ENCODE measurements around the gene NTSR1.
A peak's percentile ranks its signal among the peaks of the same experiment; 100 is the strongest.

NTSR1 gene

DNA sequence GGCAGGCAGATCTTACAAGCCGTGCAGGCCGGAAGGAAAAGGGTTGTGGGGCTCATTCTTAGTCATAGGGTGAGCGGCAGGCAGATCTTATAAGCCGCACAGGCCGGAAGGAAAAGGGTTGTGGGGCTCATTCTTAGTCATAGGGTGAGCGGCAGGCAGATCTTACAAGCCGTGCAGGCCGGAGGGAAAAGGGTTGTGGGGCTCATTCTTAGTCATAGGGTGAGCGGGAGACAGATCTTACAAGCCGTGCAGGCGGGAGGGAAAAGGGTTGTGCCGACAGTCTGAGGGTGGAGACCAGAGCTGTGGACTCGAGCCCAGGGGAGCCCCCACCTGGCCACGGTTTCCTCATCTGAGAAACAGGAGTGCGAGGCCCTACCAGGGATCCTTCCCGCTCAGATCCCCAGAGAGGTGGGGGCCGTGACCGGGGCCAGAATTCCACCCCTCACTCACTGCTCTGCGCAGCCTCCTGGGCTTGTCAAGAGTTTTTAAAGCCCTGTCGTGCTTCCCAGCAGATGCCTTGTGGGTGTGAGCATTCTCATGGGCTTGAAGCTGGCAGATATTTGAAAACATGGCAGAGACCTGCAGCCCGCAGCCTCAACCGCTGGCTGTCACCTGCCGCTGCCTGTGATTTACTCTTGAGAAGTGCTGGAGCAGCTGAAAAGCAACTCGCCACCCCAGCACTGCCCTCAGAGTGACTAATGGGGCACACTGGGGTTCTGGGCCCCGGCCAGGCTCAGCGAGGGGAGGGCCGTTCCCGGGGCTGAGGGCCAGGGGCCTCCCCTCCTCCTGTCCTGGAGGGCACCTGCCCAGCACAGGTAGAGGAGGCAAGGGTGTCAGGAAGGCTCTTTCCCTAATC, 31.9 kb downstream of the NTSR1 start:
- peak; percentile 73 for DNase-seq (ENCODE audit: low spot score)

DNA sequence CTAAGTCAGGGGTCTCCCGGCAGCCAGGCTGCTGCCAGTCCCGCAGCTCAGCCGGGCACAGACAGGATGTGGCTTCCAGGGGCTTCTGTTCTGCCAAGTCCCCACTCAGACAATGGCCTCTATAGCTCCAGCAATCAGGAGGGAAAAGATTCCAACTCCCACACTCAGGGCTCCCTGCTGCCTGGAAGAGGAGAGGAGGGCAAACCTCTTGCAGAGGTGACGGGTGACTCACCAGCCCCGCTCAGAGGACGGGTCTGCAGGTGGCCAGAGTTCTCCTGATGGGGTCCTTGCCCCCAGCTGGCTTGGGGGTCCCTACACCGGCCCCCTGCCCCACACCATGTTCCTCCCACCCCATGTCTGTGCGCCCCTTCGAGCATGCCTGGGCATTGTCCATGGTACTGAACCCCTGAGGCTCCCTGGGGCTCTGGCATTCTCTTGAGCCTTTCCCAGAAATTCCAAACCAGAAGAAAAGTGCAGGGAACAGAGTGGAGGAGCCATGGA, 32.6 kb downstream of the NTSR1 start:
- DNase-seq (ENCODE audit: low spot score), result no peak

DNA sequence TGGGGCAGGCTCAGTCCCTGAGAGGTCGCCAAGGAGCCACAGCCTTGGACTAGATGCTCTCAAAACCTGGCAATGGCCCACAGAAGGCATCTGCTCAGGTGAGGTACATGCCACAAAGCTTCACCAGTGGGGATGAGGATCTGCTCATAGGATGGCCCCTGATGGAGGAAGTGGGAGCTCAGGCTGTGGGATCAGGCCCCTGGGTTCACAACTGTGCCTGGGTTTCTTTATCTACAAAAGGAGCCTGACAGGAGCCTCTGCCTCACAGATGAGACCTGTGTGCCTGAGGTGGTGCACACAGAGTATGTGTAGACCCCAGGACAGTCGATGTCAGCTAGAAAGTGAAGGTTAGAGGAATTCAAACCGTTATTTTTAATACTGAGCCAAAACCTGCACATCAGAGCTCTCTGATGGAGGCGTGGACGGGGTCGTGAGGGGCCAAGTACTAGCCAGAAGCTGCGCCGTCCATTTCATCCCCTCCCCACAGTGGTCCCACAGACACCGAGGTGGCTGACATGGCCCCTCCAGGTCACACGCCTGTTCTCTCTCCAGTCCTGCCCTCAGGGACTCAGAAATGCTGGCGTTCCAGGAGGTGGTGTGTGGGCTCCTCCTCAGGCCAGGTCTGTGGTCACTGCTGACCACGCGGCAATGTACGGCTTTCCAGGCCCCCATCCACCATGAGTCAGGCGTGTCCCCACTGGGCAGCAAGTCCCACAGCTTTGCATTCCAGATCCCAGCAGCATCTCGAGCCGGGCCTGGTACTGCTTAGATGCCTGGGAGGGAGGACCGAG, 33.3 kb downstream of the NTSR1 start:
- no peak for DNase-seq (ENCODE audit: low spot score)

DNA sequence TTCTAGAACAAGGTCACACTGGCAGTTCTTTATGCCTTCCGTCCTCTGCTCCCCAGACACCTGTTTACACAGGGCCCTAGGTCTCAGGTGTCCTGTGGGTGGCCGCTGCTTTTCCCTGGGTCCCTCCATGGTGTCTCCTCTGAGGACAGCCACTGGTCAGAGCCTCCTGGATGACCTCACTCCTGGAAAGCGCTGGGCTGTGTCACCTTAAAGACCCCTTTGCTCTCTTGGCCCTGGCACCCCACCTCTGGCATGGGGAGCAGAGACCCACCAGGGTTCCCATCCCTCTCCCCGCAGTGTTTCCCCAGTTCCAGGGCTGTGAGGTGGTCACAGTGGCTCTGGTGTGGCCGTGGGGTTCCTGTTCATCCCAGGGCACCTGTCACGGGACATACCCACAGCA, 33.9 kb downstream of the NTSR1 start:
- DNase-seq (ENCODE audit: low spot score), result no peak

DNA sequence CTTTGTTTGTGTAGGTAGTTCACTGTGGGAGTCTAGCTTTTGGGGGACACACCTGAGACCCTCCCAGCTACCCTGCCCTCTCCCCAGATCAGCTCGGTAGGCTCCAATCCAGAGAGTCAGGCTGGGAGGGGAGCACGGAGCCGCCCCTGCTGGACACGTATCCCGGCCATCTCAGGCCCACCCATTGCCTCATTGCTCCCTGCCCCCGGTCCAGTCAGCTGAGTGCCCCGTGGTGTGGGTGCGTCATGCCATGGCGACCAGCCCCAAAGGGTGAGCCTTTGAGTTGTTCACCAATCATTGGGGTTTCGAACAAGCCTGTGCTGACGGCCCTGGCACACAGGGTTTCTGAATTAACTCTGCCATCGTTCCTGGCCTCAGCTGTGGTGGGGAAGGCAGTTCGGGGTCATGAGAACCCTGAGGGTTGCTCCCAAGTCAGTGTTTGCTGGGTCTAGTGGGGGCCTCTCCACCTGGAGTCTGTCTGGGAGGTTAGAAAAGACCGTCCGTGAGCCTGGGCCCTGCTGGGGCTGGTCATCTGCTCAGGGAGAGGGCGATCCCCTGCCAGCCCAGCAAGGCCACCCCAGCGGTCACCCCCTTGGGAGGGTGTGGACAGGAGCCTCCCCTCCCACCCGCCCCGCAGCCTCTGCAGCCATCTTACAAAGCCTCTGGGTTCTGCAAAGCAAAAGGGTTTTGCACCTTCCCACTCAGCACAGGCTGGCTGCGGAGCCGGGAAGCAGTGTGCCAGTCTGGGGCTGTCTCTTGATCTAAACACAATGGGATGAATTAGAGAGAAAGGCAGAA, 34.5 kb downstream of the NTSR1 start:
- DNase-seq (ENCODE audit: low spot score), result no peak

DNA sequence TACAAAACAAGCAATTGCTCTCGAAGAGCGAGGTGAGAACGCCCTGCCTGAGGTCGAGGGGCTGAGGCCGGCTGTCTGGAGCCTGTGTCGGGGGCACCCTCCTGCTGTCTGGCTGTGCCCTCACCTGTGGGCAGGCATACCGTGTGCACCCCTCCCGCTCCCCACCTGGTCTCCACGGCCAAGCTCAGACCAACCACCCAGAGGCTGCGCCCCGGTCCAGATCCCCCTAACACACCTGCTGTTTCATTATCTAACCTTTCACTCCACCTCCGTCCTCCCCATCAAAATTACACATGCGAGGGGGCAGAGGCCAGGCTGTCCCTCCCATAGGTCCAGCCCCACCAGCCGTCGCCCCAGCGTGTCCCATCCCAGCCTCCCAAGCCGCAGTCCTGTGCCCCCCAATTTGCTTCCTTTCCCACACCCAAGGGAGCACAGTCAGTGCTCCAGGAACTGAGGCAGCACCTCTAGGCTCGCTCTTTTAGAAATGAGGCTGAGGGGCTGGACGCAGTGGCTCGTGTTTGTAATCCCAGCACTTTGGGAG, 35.2 kb downstream of the NTSR1 start:
- DNase-seq (ENCODE audit: low spot score), result no peak

DNA sequence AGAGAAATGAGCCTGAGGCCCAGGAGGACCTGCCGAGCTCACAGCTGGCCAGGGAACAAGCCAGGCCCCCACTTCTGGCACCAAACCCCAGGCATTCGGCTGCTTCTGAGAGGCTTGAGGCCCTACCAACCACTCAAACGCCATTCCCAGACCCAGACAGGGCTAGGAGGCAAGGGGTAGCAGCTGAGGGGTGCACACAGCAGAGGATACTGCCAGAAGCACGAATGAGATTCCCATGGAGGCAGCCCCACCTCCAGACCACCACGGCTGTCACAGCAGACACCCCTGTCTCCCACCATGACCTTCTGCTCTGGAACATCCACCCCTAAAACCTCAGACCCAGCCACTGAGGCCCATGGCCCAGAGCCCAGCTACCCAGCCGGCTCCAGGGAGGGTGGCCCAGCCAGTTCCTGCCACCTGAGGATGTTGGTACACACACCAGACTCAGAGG, 36.1 kb downstream of the NTSR1 start:
- DNase-seq (ENCODE audit: low spot score), result no peak

DNA sequence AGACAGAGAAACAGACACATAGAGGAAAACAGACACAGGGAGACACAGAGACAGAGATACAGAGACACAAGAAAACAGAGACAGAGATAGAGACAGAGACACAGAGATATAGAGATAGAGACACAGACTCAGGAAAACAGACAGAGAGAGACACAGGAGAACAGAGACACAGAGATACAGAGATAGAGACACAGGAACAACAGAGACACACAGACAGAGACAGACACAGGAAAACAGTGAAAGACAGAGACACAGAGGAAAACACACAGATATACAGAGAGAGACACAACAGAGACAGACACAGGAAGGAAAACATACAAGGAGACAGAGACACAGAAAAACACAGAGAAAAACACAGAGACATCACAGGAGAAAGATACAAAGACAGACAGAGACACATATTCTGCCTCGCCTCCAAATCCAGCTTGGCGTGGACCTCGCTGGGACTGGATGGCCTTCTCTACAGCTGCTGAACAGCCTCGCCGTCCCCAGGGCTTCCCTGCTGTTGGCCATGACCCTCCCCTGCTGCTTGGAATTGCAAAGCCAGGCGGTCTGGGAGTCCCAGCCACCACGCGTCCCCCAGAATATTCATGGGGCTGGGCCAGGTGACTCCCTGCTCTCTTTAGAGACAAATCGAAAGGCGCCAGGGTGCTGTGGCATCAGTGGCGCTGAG, 36.8 kb downstream of the NTSR1 start:
- DNase-seq (ENCODE audit: low spot score), result no peak

DNA sequence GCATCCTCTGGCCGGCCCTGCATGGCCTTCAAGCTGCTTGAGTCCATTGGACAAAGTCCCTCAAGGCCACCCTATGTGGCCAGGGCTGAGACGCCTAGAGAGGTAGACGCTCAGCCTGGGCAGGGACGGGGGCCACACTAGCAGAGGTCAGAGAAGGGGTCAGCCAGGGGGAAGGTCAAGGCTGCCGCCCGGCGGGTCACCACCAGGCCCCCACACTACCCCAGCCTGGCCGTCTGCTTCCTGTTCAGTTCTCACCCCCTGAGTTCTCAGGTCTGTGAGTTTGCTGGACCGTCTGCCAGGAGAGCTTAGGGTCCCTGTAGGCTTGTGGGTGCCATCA, 37.3 kb downstream of the NTSR1 start:
- no peak for DNase-seq (ENCODE audit: low spot score)

DNA sequence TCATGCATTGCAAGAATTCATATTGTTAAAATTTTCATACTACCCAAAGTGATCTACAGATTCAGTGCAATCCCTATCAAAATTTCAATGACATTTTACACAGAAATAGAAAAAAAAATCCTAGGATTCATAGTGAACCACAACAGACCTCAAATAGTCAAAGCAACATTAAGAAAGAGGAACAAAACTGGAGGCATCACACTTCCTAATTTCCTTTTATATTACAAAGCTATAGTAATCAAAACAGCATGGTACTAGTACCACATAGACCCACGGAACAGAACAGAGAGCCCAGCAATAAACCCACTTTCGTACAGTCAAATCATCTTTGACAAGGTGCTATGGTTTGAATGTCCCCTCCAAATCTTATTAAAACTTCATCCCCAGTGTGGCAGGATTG, 39.7 kb downstream of the NTSR1 start:
- DNase-seq (ENCODE audit: low spot score), result no peak

DNA sequence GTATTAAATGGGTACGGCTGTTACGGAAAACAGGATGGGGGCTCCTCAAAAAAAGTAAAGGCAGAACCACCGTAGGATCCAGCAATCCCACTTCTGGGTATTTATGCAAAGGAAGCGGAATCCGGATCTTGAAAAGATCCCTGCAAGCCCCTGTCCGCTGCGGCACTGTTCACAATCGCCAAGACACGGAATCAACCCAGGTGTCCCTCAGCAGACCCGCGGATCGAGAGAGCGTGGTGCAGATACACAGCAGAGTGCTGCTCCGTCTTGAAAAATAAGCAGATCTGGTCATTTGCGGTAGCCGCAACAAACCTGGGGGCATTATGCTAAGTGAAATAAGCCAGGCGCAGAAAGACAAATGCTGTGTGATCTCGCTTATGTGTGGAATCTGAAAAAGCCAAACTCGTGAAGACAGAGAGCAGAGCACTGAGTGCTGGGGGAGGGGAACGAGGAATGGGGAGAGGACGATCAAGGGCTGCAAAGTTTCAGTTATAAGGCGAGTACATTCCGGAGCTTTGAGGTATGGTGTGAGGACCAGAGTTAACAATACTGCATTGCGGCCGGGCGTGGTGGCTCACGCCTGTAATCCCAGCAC, 41.3 kb downstream of the NTSR1 start:
- no peak for DNase-seq (ENCODE audit: low spot score)

DNA sequence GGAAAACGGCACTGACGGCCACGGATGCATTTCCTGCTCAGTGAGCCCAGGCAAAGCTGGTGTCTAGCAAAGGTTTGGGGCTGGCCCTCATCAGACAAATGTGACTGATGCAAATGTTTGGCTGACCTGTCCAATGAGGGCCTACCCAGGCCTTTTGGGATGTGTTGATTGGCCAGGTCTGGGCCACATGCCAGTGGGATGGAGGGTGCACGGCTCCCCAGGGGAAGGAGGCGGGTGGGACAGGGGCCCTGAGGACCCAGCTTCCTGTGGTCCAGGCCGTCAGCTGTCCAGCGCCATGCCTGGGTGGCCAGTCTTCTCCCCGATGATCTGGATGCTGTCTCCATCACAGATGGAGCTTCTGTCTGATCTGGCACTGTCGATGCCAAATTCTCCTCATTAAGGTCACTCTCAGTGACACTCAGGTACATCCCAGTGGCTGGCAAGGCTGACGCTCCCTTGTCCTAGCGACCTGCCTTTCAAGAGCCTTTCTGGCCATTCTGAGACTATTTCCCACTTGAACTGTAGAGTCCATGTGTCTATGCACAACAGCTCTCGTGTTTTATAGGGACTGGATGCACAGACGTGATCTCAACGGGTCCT, 43.0 kb downstream of the NTSR1 start:
- no peak for DNase-seq (ENCODE audit: low spot score)

DNA sequence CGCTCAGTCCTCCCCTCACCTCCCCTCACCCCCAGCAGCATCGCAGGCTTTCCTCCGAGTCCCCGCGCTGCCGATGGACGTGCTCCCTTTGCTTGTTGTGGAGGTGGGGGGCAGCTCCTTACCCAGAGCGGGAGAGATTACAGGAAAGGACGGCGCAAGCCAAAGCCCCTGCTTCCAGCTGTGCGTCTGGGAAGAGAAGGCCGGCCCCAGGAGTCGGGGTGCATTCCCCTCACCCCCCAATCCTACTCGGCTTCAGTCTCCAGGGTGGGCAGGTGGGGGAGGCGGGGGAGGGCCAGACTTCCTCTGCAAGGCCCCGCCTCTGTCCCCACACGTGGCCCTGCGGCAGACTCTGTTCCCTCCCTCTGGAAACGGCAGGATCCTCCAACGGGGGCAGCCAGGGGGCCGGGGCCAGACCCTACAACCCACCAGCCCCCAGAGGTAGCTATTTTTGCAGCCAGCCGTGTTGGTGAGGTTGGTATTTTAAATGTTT, 43.6 kb downstream of the NTSR1 start:
- no peak for DNase-seq (ENCODE audit: low spot score)

DNA sequence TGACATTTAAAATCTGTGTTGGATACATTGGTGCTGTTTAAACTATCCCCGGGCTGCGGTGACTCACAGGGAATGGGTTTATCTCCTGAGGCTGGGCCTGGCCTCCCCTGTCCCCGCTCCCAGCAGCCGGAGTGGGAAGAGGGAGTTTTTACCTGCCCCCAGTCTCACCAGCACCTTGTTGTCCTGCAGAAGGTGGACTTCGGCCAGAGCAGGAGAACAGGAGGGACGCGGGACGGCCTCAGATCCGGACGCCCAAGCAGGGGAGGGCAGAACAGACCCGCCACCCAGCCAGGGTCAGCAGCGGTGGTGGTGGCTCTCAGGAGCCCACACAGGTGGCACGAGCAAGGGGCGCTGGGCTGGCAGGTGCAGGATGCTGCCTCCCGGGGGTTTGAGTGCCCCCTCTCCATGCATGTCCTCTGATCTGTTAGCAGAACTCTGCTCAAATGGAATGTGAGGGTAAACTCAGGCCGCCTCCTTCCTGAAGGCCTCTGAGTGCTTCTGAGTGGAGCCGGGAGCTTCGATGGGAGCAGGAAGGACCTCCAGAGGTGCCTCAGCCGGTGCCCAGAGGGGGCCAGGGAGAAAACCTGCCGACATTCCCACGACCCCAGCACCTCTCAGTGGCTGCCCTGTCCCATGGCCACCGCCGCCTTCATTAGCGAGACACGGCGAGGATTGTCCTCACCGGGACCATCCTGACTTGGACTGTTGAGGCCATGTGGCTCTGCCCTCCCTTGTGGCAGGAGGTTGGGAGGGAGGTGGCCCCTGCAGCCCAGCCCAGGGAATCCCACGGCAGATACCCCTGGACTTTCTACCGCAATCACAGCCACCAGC, 44.2 kb downstream of the NTSR1 start:
- DNase-seq (ENCODE audit: low spot score), result no peak

DNA sequence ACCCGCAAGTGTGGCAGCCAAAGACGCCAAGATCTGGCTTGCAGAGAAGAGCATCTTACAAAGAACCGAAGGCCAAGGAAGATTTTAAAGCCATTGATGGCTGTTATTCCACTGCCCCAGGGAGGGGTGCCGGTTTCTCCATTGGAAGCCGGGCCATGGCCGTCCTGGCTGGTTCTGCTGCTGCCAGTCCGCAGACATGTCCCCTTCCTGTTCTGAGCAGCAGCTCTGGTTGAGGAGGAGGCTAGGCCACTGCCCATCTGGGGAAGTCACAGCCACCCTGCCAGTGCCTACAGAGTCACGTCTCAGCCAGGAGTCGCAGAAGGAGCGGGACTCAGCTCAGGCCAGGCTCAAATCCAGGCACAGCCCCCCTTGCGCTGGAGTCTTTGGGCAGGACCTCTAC, 45.0 kb downstream of the NTSR1 start:
- DNase-seq (ENCODE audit: low spot score), result no peak

DNA sequence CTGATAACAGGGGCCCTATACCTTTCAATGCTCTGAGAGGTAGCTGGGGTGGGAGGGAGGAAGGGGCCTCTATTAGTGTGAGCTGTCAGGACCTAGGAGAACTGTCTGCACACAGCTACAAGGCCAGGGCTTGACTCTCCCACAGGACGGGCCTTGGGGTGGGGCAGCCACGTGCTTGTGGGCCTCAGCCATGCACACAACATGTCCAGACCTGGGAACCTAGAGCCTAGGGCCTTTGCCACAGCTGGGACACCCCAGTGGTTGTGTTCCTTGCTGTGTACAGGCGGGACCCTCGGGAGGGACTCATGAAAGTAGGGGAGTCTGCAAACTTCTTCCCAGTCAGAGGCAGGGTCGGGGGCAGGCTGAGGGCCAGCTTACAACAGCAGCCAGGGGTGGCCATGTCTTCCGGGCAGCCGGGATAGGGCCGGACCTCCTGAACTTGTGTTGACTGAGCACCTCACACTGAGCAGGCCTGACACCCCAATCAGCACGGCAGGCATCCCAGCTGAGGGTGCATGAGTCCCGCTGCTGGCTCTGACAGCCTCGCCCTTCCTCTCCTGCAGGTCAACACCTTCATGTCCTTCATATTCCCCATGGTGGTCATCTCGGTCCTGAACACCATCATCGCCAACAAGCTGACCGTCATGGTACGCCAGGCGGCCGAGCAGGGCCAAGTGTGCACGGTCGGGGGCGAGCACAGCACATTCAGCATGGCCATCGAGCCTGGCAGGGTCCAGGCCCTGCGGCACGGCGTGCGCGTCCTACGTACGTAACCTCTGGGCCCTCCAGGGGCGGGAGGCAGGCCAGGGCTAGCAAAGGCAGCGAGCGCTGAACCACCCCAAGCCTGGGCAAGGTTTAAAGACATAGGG, 45.7 kb downstream of the NTSR1 start:
- DNase-seq (ENCODE audit: low spot score), result no peak

DNA sequence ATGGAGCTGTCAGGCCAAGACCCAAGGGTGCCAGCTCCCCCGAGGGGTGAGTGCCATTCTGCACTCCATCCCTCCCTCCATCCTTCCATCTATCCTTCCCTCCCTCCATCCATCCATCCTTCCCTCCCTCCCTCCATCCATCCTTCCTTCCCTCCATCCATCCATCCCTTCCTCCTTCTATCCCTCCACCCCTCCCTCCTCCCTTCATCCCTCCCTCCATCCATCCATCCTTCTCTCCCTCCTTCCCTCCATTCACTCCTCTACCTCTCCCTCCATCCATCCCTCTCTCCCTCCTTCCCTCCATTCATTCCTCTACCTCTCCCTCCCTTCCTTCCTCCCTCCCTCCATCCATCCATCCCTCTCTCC, 46.3 kb downstream of the NTSR1 start:
- no peak for DNase-seq (ENCODE audit: low spot score)

DNA sequence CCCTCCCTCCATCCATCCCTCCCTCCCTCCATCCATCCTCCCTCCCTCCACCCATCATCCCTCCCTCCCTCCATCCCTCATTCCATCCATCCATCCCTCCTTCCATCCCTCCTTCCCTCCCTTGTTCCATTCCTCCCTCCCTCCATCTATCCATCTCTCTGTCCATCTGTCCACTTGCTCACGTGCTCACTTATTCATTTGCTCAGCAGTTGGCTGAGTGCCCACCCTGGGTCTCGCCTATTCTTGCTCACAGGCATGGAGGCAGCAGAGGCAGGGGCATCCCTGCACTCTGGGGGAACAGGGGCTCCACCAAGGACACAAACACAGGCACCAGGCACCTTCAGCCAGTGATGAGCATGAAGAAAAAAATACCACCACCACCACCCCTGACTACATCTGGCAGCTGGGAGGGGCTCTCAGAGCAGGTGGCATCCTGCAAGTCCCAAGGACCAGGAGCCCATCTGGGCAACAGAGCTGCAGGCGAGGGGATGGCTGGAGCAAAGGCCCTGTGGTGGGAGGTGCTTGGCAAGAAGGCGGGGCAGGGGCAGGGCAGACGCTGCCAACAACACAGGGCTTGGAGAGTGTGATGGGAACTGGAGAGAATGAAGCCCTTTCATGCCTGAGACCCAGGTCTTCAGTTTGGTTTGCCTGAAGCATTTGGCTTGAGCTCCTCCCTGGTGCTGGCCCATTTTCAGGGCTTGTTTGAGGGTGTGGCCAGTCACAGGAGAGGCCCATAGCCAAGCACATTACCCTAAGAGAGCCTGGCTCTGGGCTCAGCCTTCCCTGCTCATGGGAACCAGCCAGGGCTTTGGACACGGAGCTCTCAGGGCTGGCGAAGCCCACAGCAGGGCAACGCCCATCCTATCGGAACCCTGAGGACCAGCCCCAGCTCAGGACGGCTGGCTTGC, 47.4 kb downstream of the NTSR1 start:
- DNase-seq (ENCODE audit: low spot score), result no peak

Data from GM03348 (cell line).